OCI-LY3 (cell line): ENCODE data around the gene GLUD1.

Experiments used
- EZH2phosphoT487 ChIP-seq: fragments of 200-600 bp; shearing (Covaris generic); IDR thresholded peaks from 2 replicates; pipeline ENCODE4 v1.6.1; 2018; ENCODE audit warnings: antibody characterized with exemption, mixed run types, low read depth
- TF ChIP-seq, protein P1 (sequence below): fragments of 200-600, 300-600 bp; sonication (generic); IDR thresholded peaks from 2 replicates; pipeline ENCODE4 v1.5.1; 2014; ENCODE audit warnings: antibody characterized with exemption, low read length, low read depth

- TF ChIP-seq, protein P1, sequence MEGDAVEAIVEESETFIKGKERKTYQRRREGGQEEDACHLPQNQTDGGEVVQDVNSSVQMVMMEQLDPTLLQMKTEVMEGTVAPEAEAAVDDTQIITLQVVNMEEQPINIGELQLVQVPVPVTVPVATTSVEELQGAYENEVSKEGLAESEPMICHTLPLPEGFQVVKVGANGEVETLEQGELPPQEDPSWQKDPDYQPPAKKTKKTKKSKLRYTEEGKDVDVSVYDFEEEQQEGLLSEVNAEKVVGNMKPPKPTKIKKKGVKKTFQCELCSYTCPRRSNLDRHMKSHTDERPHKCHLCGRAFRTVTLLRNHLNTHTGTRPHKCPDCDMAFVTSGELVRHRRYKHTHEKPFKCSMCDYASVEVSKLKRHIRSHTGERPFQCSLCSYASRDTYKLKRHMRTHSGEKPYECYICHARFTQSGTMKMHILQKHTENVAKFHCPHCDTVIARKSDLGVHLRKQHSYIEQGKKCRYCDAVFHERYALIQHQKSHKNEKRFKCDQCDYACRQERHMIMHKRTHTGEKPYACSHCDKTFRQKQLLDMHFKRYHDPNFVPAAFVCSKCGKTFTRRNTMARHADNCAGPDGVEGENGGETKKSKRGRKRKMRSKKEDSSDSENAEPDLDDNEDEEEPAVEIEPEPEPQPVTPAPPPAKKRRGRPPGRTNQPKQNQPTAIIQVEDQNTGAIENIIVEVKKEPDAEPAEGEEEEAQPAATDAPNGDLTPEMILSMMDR: no peak
- no peak for TF ChIP-seq EZH2phosphoT487
Observed at GRCh38 chr10:87089746-87090145, 4.9 kb downstream of the GLUD1 start.
